GM21423 (cell line): Measurements from ENCODE around the gene OSBP2.

ENCODE experiments used
- ATAC-seq: cut with Tn5 transposase; IDR thresholded peaks from one replicate; pipeline ENCODE4 v1.9.1; 2021; ENCODE audit warnings: mild to moderate bottlenecking, moderate library complexity; ENCODE audit not compliant: unreplicated experiment

Gene OSBP2

DNA sequence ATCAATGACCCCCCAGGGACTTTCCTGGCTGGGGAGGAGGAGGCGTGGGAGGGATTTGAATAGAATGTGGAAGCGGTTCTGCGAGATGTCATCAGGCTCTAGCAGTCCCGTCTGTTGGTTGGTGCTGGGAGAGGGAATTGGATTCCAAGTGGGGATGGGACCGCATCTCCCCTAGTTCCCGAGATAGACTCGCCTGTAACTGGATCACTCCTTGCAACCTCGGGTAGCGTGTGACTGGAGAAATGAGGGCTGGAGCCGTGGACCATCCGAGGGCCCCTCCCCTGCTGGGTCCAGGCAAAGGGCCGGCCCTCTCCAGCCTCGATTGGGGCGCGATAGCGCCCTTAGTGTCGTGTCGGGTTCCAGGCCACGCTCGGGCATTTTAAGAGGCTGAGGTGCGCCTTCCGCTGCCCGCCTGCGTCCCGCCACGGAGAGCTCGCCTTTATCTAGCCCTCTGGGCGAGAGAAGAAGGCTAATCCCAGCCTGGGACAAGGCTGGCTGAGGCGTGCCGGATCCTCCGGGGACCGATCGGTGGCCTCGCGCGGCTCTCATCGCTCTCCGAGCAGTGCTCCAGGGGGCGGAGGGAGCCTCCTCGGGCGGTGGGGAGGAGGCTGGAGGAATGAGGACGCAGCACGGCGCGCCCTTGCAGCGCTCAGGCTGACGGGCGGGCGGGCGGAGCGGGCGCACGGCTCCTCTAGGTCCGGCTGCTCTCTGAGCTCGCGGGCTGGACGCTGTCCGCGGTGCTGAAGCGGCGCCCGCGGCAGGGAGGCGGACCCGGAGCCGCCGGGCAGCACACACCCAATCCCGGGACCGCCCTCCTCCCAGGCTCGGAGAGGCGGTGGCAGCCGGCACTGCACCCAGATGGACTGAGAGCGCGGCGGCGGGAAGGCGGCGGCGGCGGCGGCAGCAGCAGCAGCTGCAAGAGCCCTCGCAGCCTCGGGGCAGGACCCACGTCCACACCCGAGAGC is 107.8 kb downstream of the OSBP2 start:
- peak; percentile 62 for ATAC-seq

- no peak for ATAC-seq
Measured at GRCh38 chr22:30803679-30804078, 109.0 kb downstream of the OSBP2 start.

DNA sequence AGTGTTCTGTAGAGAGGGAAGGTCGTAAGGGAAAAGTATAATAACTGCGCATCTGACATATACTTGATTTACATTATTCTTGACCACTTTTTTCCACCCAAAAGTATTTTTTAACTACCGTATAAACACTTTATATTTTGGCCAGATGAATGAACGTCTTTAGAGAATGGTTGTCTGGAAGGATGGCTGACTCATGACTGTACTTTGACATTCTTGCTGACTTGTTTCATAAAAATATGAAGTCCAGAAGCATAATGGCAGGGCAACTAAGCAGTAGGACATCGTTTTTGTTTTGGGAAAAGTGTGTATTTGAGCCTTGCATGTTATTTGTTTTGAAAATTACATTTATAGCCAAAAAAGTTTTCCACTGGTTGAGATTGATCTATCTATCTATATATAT is 110.0 kb downstream of the OSBP2 start:
- no peak for ATAC-seq

DNA sequence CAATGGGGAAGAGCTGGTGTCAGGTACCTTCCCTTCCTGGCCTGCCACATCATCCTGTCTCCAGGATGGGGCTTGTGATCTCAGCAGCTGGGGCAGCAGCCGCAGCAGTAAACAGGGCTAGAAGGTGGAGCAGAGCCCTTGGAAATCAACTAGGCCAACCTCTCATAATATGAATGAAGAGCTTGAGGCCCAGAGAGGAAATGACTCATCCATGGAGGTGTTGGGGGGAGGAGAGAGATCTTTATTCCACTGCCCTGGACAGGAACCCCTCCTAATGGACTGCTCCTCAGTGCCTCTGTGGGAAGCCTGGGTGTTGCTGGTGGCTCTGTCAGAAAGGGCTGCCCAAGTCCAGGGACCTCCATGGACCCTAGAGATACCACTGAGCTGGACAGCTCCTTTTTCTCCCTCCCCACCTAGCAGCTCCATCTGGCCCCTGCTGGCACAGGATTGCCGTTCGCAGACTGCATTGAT is 111.8 kb downstream of the OSBP2 start:
- ATAC-seq, result no peak

DNA sequence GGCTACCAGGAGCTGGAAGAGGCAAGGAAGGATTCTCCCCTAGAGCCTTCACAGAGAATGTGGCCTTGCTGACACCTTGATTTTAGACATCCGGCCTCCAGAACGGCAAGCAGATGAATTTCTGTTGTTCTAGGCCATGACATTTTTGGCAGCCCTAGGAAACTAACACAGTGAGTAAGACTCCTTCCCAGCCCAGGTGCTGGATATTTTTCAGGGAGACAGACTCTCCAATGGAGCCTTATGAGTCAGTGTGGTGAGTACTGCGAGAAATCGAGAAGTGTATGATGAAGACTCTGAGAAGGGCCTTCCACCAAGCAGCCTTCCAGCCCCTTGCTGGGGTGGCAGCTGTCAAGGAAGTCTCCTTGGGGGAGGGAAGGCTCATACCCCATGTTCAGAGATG is 114.4 kb downstream of the OSBP2 start:
- ATAC-seq, result no peak

GRCh38 chr22:30810105-30810504 is 115.4 kb downstream of the OSBP2 start:
- no peak for ATAC-seq

- ATAC-seq, result no peak
Measured at GRCh38 chr22:30813936-30814335, 119.3 kb downstream of the OSBP2 start.

GRCh38 chr22:30816413-30816812 is 121.7 kb downstream of the OSBP2 start:
- no peak for ATAC-seq

DNA sequence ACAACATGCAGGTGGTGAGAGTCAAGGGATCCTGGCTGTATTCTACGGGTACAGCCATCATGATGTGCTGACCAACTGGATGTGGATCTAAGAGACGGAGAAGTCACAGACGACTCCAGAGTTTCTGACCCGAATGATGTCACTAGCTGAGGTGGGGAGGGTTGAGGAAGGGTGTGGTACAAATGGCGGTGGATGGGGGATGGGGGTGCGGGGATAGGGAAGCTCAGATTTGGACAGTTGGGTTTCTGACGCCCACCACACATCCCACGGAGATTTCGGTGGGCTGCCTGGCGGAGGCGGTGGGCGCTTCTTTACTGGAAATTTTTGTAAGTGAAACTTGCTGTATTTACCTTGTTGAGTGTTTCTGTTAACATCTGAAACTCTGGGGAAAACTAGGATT is 126.7 kb downstream of the OSBP2 start:
- no peak for ATAC-seq

DNA sequence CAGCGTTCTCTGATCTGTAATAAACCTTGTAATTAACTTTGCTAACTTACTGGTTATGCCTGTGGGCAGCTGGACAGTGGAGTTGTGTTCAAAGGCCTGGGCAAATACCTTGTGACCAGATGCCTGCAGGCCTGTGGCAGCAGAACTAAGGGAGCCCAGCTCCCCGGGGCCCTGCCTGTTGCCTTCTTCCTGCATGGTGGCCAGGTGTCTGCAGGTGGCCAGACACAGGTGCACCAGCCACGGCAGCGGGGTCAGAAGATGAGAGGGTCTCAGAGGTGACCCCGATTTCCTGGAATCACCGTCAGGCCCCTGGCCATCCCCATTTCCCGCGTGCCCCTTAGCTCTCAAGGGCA is 127.2 kb downstream of the OSBP2 start:
- no peak for ATAC-seq

DNA sequence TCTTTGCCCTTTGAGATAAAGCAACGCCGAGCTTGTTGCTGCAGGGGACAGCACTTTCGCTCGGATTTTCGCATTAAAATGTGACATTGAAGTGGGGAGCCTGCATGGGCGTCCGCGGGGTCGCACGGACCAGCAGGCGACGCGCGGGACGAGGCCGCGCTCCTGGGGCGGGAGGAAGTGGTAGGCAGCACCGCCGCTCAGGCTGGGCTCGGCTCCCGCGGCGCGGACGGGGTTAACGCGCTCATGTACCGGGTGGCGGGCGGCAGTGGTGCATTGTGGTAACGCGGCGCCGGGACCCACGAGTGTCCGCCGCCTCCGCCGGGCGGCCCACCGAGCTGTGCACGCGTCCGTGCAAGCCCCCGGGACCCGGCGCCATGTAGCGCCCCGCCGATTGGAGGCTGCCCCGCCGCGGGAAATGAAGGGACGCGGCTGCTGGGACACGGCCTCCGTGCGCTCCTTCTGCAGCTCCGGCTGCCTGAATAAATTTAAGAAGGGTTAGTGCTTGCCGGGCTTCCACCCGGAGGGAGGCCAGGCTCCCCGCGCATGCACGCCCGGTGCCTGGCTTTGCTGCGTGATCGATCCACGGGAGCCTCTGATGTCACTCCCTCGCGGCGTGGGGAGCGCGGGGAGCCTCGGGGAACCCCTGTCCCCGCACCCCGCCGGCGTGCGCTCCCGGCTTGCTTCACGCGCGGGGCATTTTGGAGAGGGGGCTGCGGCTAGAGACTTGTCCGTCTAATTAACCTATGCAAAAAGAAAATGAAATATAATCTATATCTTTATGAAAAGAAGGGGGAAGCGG is 127.7 kb downstream of the OSBP2 start:
- ATAC-seq, result no peak

DNA sequence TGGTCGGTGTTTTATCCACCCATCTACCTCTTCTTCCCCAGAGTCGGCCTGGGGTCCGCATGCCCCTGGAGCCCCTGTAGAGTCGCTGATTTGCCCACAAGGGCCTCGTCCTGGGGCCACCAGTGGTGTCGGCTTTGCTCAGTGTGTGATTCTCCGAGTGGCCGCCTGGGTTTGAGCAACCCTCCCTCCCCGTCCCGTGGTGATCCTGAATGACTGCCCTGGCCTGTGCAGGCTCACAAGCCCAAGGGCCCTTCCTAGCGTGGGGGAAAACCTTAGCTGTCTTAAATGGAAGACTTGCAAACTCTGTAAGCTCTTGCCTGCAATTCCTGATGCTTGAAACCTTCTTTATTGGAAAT is 128.3 kb downstream of the OSBP2 start:
- ATAC-seq, result no peak

GRCh38 chr22:30824096-30824495 is 129.4 kb downstream of the OSBP2 start:
- ATAC-seq, result no peak

DNA sequence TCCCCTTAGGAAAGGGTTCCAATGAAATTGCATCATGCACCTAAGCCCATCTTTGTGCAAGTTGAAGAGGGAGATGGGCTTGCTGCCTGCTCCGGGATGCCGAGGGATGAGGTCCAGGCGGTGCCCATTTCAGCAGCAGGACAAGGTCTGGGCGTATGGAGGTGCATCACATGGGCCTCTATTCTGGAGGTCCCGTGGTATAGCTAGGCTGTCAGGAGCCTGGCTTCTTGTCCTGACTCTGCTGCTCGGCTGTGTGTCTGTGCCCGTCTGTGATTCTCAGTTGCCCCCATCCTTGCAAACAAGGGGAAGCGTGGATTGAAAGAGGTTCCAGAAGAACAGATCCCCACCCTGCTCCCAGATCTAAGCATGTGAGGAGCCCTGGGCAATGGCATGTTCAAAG is 130.0 kb downstream of the OSBP2 start:
- ATAC-seq, result no peak

DNA sequence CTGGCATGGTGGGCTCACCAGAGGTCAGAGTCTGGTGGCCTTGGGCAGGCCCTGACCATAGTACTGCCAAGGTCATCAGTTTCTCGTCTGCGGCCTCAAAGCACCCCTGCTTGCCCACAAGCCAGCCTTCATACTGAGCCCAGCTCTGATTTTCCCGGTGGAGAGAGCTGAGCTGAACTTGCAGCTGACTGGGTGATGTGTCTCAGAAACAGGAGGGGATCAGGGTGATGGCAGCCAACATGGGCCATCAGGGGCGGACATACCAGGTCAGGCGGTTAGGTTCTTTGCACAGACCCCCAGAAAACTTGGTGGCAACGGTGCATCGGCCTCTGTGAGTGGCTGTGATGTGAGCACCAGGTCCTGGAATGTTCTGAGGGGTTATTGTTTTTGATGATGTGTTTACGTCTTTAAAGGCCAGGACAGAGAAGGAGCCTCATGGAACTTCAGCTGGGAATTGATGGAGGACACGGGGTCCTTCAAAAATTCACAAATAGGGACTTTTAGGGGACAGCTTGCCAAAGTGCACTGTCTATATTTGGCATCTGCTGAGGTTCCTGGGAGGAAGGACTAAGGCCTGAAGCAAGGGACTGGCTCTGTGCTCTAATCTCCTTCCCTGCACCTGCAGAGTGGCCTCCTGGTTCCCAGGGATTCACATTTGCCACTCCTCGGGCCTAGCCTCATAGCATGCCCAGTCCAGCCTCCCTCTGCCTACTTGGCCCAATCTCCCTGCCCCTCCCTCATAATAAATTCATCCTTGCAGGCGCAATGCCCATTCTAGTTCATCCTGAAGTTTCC is 131.2 kb downstream of the OSBP2 start:
- ATAC-seq, result no peak

DNA sequence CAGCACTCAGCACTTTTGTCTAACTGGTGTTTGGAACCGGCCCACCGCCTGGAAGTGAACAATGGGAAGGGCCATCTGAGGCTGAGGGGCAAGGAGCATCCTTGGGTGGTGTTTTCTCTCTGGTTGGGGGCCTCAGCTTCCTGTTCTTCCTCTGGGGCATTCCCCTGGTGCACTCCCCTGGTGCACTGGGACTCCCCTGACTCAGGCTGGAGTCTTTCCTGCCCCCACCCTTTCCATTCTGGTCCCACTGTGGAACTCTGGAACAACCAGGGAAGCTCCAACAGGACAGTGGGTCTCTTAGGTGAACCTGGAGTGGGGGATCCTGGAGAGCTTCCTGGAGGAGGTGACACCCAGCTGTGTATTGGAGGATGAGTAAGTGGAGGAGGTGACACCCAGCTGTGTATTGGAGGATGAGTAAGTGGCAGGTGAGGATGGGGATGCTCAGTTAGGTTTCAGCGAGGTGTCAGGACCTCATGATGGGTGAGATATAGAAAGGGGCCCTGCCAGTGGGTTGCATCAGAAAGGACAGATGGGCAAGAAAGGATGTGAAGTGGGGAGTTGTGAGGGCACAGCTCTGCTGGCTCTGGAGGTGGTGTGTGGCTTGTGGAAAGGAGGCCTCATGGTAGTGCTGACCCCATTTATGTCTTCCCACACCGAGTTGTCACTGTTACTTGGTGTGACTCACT is 132.1 kb downstream of the OSBP2 start:
- ATAC-seq, result no peak

DNA sequence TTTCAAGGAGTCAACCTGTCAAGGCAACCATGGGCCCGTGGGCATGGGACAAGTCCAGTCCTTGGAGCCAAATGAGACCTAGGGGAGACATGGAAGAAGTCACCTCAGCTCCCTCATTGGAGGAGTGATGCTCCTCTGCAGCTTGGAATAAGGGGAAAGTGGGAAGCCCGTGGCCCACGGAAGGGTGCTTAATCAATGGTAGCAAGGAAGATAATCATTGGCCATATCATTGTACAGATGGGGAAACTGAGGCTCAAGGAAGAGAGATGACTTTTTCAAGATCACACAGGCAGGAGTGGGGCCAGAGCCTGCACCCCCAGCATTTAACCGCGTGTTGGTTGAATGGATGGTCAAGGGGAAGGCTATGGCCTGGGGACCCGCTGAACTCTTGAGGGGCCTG is 133.0 kb downstream of the OSBP2 start:
- ATAC-seq, result no peak

DNA sequence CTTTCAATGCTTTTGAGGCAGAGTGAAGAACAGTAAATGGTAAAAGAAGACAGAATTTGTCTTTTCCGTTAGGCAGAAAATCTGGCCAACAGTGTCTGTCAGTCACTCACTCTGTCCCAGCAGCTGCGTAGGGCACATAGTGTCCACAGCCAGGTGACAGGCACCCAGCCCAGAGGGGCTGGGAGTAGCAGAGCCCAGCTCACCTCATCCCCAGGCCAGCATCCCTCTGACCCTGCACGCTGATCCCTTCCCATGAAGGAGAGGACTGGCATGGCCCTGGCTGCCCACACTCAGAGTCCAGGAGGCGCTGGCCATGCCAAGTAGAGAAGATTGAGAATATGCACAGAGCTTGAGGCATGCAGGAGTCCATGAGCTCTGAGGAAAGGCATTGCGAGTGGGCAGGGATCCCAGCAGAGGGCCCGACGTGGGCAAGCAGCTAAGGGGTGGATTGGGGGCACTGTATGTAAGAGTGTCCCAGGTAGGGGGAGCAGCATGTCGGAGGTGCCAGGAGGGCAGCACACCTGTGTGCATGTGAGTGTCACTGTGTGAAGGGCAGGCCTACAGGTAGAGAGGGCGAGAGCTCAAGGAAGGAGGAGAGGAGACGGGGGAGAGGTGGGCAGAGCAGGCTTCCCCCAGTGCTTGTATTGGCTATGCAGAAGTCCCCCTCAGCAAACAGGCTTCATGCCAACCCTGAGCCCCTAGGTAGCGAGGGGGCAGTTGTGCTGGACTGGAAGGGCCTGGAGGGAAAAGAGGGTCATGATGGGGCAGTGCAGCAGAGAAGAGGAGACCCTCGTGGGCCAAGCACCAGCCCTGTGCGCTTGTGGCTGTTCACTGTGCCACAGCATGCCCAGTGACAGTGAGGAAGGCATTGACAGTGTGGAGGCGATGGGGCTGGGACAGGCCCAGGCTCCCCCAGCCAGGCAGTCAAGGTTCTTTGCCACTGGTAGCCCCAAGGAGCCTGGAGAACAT is 133.8 kb downstream of the OSBP2 start:
- ATAC-seq, result no peak

GRCh38 chr22:30829901-30830550 is 135.4 kb downstream of the OSBP2 start:
- no peak for ATAC-seq
